Measurements from ENCODE around the gene C3orf18. TPM values are rescaled to one million over a fixed set of nuclear protein-coding genes. Genes with fewer than 3 reads are reported as not detected.
A peak's percentile ranks its signal among the peaks of the same experiment; 100 is the strongest.

C3orf18 gene
- total and polyA plus RNA-seq, 3 experiments from 2014 or later: 11.5 to 15.8 (median 13.0) TPM

DNA sequence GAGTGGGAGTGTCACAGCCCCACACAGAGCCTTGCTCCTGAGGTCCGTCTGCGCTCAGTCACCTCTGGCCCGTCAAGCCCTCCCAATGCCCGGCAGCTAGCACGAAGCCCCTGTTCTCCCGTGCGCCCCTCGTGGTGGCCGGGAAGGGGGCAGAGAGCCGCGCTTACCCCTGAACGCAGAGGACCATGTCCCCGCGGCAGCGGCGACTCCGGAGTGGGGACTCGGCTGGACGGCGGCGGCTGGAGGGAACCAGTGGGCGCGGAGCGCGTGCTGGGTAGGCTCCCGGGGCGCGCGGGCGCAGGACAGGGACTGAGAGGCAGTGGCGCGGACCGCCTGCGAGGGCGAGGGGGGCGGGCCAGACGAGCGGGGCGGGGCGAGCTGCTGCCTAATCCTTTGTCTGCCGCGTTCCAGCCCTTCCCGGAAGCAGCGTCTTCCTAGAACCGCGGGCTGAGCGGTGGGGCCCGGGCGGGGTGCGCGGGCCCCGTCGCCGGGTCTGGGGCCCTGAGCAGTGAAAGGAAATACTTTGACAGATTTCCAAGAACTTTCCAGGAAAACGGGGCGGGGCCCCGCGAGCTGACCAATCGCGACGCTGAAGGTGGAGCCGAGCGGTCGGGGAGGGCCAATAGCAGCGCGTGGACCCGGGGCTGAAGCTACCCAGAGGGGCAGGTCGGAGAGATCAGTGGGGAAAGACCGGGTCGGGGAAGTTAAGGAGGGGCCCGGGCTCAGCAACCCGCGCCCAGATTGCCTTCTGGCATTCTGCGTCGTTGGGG is 44.1 kb upstream of the C3orf18 start, which contains the start of gene CISH:
Gene CISH, minus strand, starts transcription at position 311 of the 770 bp plus-strand sequence. Its CDS starts 124 bp downstream, at position 187.
- ChIA-PET CTCF (interaction anchor here (0.6 to 21.6 kb wide), 9 partner anchors 10 to 778 kb away, joined by 3 to 724 read pairs (median 9); partner anchors contain the start of genes C3orf18 and HEMK1), POLR2A (interaction anchor here (0.7 to 4.2 kb wide), 8 partner anchors 11 to 774 kb away, joined by 3 to 48 read pairs (median 14); partner anchors contain the start of genes C3orf18, HEMK1 and MANF)
- Mint-ChIP-seq H3K27me3 (no peaks in the 10 kb centered on the region), H3K4me1 (peaks cover 69 to 81% (median 73%) of the 10 kb centered on the region in 3 donors), H3K9me3 (no peaks in the 10 kb centered on the region), H3K4me3 (peak within 1 kb of the TSS; percentile 82 to 97 (median 97)), H3K27ac (peak within 1 kb of the TSS; percentile 91 to 99 (median 95)), H3K36me3 (peaks cover 13 to 29% (median 15%) of the 10 kb centered on the region in 3 donors)
- Histone ChIP-seq H3K27ac (ENCODE audit: low read depth, low read length) (peak within 1 kb of the TSS; percentile 84), H3K9me3 (ENCODE audit: low read length) (no peaks in the 10 kb centered on the region), H3K4me1 (ENCODE audit: insufficient read depth, low read length) (peaks cover 61% of the 10 kb centered on the region), H3K4me3 (ENCODE audit: low read length) (peak within 1 kb of the TSS; percentile 98), H3K27me3 (ENCODE audit: insufficient read depth, low read length, poor library complexity, severe bottlenecking) (no peaks in the 10 kb centered on the region), H3K36me3 (ENCODE audit: insufficient read depth, low read length) (peaks cover 34% of the 10 kb centered on the region)
- peak; percentile 90 to 92 (median 92) for DNase-seq

DNA sequence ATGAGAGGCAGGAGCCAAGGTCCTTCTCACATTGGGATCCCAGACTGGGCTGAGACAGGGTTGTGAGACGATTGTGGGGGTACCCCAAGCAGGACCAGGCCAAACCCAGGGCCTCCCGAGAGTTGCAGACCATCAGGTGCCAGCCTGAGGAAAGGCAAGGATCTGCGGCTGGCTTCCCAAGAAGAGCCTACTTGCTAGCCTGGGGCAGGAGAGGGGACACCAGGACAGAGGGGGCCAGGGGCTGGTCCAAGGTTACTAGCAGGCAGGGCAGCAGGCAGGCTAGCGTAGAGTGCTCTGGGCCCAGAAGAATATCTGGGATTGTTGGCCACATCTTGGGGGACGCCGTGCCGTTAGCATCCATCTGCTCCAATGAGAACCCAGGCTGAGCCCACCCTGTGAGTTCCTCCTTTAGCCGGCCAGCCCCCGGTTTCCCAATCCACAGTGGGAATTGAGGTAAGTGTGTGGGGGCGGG is 43.5 kb upstream of the C3orf18 start:
- Mint-ChIP-seq H3K4me1 (peaks cover 70 to 81% (median 73%) of the 10 kb centered on the region in 3 donors), H3K9me3 (no peaks in the 10 kb centered on the region), H3K36me3 (peaks cover 15 to 32% (median 20%) of the 10 kb centered on the region in 3 donors), H3K4me3 (peak overlapping the region; percentile 82 to 97 (median 97)), H3K27me3 (no peaks in the 10 kb centered on the region), H3K27ac (peak overlapping the region; percentile 91 to 99 (median 95))
- ChIA-PET POLR2A (interaction anchor here (1.0 to 4.2 kb wide), 8 partner anchors 11 to 774 kb away, joined by 5 to 48 read pairs (median 21); partner anchors contain the start of genes C3orf18, HEMK1 and MANF), CTCF (interaction anchor here (1.1 to 21.6 kb wide), 10 partner anchors 9 to 779 kb away, joined by 3 to 724 read pairs (median 12); partner anchors contain the start of genes C3orf18 and HEMK1)
- Histone ChIP-seq H3K4me1 (ENCODE audit: insufficient read depth, low read length) (peaks cover 63% of the 10 kb centered on the region), H3K36me3 (ENCODE audit: insufficient read depth, low read length) (peaks cover 38% of the 10 kb centered on the region), H3K27ac (ENCODE audit: low read depth, low read length) (peak overlapping the region; percentile 84), H3K27me3 (ENCODE audit: insufficient read depth, low read length, poor library complexity, severe bottlenecking) (no peaks in the 10 kb centered on the region), H3K4me3 (ENCODE audit: low read length) (peak overlapping the region; percentile 98), H3K9me3 (ENCODE audit: low read length) (no peaks in the 10 kb centered on the region)
- no peak for DNase-seq

DNA sequence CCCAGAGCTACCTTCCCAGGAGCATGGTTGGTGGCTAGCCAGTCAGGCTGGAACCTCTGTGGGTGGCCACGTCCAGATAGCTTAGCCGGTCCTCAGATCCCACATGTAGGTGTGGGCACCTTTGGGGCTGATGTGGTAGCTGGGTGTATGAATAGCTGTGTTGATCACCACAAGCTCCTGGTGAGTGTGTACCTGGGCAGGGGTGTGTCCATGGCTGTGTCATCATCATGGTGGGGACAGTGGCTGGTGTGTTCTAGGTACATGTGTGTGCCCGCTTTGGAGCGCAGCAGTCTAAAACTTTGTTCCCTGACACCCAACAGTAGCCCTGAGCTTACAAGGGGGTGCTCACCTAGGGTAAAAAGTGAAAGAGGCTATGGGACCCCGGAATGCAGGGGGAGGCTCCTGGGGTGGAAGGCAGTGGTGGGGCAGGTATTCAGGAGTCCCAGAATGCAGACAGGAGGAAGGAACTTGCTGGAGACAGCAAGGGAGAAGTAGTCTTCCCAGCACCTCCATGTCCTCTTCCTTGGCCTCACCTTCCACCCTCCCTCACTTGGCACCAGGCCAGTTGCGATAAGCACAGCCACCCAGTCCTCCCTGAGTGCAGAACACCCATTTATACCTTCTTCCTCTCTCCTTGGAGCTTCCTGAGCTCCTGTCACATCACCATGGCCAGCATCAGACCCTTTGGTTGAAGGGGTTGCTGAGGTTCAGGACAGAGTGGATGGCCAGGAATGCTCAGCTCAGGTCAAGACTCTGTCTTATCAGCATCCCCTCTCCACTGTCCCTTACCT is 42.8 kb upstream of the C3orf18 start:
- Histone ChIP-seq H3K9me3 (ENCODE audit: low read length) (no peaks in the 10 kb centered on the region), H3K27ac (ENCODE audit: low read depth, low read length) (peak overlapping the region; percentile 84), H3K36me3 (ENCODE audit: insufficient read depth, low read length) (peaks cover 45% of the 10 kb centered on the region), H3K27me3 (ENCODE audit: insufficient read depth, low read length, poor library complexity, severe bottlenecking) (no peaks in the 10 kb centered on the region), H3K4me3 (ENCODE audit: low read length) (peak overlapping the region; percentile 98), H3K4me1 (ENCODE audit: insufficient read depth, low read length) (peaks cover 63% of the 10 kb centered on the region)
- Mint-ChIP-seq H3K4me1 (peaks cover 72 to 83% (median 75%) of the 10 kb centered on the region in 3 donors), H3K9me3 (no peaks in the 10 kb centered on the region), H3K36me3 (peaks cover 19 to 37% (median 26%) of the 10 kb centered on the region in 3 donors), H3K27me3 (no peaks in the 10 kb centered on the region), H3K27ac (peak overlapping the region; percentile 91 to 99 (median 95)), H3K4me3 (peak overlapping the region; percentile 82 to 97 (median 97))
- CTCF ChIA-PET: interaction anchor here (1.4 to 21.6 kb wide), 5 partner anchors 9 to 42 kb away, joined by 3 to 724 read pairs (median 15); partner anchors contain the start of genes C3orf18 and HEMK1
- peak in 2 of 5 donors; percentile 26 to 27 for DNase-seq
- POLR2A ChIA-PET: interaction anchor here (0.9 to 6.7 kb wide), 5 partner anchors 10 to 41 kb away, joined by 3 to 56 read pairs (median 29); partner anchors contain the start of genes C3orf18 and HEMK1

DNA sequence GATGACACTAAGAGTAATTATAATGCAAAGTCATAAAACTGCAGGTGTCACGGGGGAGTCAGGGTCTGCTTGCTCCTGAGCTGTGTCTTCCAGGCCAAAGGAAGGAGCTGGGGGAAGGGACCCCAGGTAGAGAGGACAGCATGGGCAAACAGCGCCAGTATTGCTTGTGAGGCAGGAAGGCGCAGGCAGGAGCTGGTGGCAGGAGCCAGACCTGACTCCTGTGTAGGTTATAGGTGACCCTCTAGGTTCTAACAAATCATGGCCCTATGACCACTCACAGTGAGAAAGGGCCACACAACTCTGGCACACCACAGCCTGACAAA is 42.2 kb upstream of the C3orf18 start:
- H3K36me3 Mint-ChIP-seq: peaks cover 20 to 44% (median 28%) of the 10 kb centered on the region in 3 donors
- no peaks in the 10 kb centered on the region for H3K9me3 Mint-ChIP-seq
- Histone ChIP-seq H3K27me3 (ENCODE audit: insufficient read depth, low read length, poor library complexity, severe bottlenecking) (no peaks in the 10 kb centered on the region), H3K27ac (ENCODE audit: low read depth, low read length) (peak overlapping the region; percentile 84), H3K36me3 (ENCODE audit: insufficient read depth, low read length) (peaks cover 51% of the 10 kb centered on the region), H3K9me3 (ENCODE audit: low read length) (no peaks in the 10 kb centered on the region), H3K4me1 (ENCODE audit: insufficient read depth, low read length) (peaks cover 64% of the 10 kb centered on the region), H3K4me3 (ENCODE audit: low read length) (peak overlapping the region; percentile 98)
- no peak for DNase-seq
- peak overlapping the region; percentile 82 to 97 (median 97) for H3K4me3 Mint-ChIP-seq
- CTCF ChIA-PET: interaction anchor here (1.4 to 21.6 kb wide), 5 partner anchors 9 to 43 kb away, joined by 3 to 724 read pairs (median 15); partner anchors contain the start of genes C3orf18 and HEMK1
- H3K27me3 Mint-ChIP-seq: no peaks in the 10 kb centered on the region
- POLR2A ChIA-PET: interaction anchor here (0.9 to 6.7 kb wide), 5 partner anchors 10 to 41 kb away, joined by 3 to 56 read pairs (median 29); partner anchors contain the start of genes C3orf18 and HEMK1
- peak overlapping the region; percentile 91 to 99 (median 95) for H3K27ac Mint-ChIP-seq
- H3K4me1 Mint-ChIP-seq: peaks cover 79 to 89% (median 82%) of the 10 kb centered on the region in 3 donors

DNA sequence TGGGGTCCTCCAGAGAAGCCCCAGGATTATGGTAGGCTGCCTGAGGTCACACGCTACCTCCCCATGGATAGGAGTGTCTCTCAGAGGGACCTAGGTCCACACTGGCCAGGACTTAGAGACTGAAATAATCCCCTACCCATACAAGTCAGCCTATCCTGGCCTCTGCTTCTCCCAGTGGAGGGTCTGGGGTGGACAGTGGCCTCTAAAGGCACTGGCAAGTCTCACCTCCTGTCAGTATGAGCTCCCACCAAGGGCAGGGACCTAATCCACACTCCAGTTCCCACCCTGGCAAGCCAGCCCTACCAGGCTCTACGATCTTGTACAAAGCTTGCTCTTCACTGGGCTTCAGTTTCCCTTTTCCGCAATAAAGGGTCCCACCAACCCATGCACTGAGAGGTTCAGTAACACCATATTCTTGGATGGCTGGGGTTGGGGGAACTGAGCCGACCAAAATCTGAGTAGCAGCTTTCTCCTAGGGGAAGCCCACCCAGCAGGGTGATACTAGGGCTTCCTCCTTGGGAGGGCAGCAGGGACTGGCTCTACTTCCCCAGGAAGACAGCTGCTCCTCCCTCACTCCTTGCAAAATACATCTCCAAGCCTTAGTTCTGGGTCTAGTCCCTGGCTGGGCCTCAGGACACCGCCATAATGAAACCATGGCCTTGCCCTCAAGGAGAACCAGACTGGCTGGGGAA is 41.7 kb upstream of the C3orf18 start:
- peaks cover 56% of the 10 kb centered on the region for H3K36me3 ChIP-seq (ENCODE audit: insufficient read depth, low read length)
- no peak for DNase-seq
- H3K4me1 ChIP-seq (ENCODE audit: insufficient read depth, low read length): peaks cover 66% of the 10 kb centered on the region
- peak overlapping the region; percentile 98 for H3K4me3 ChIP-seq (ENCODE audit: low read length)
- no peaks in the 10 kb centered on the region for H3K27me3 ChIP-seq (ENCODE audit: insufficient read depth, low read length, poor library complexity, severe bottlenecking)
- H3K27me3 Mint-ChIP-seq: no peaks in the 10 kb centered on the region
- H3K9me3 Mint-ChIP-seq: no peaks in the 10 kb centered on the region
- no peaks in the 10 kb centered on the region for H3K9me3 ChIP-seq (ENCODE audit: low read length)
- H3K4me3 Mint-ChIP-seq: peak overlapping the region; percentile 82 to 97 (median 97)
- H3K27ac Mint-ChIP-seq: peak overlapping the region; percentile 91 to 99 (median 95)
- ChIA-PET CTCF (interaction anchor here (1.3 to 21.6 kb wide), 6 partner anchors 8 to 262 kb away, joined by 3 to 724 read pairs (median 10); partner anchors contain the start of genes C3orf18 and HEMK1), POLR2A (interaction anchor here (0.9 to 6.7 kb wide), 5 partner anchors 9 to 40 kb away, joined by 3 to 56 read pairs (median 29); partner anchors contain the start of genes C3orf18 and HEMK1)
- peak overlapping the region; percentile 84 for H3K27ac ChIP-seq (ENCODE audit: low read depth, low read length)
- peaks cover 24 to 48% (median 30%) of the 10 kb centered on the region in 3 donors for H3K36me3 Mint-ChIP-seq
- peaks cover 80 to 93% (median 85%) of the 10 kb centered on the region in 3 donors for H3K4me1 Mint-ChIP-seq

DNA sequence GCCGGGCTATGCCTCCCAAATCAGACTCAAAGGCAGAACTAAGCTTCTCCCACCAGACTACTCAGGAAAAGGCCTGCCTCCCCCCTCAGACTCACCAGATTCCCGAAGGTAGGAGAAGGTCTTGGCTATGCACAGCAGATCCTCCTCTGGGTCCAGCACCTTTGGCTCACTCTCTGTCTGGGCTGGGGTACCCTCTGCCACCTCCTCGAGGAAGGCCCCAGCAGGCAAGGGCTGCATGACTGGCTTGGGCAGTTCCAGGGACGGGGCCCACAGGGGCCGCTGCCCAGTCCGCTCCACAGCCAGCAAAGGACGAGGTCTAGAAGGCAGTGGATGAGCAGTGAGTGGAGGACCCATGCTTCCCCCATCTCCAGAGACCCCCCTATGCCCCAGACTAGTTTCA is 40.7 kb upstream of the C3orf18 start:
- Mint-ChIP-seq H3K4me3 (peak overlapping the region; percentile 82 to 97 (median 97)), H3K4me1 (peaks cover 80 to 93% (median 86%) of the 10 kb centered on the region in 3 donors), H3K27ac (peak overlapping the region; percentile 77 to 99 (median 94)), H3K27me3 (no peaks in the 10 kb centered on the region), H3K9me3 (no peaks in the 10 kb centered on the region), H3K36me3 (peaks cover 31 to 57% (median 32%) of the 10 kb centered on the region in 3 donors)
- Histone ChIP-seq H3K36me3 (ENCODE audit: insufficient read depth, low read length) (peaks cover 60% of the 10 kb centered on the region), H3K9me3 (ENCODE audit: low read length) (no peaks in the 10 kb centered on the region), H3K27me3 (ENCODE audit: insufficient read depth, low read length, poor library complexity, severe bottlenecking) (no peaks in the 10 kb centered on the region), H3K4me3 (ENCODE audit: low read length) (peak overlapping the region; percentile 98), H3K4me1 (ENCODE audit: insufficient read depth, low read length) (peaks cover 66% of the 10 kb centered on the region), H3K27ac (ENCODE audit: low read depth, low read length) (peak overlapping the region; percentile 84)
- ChIA-PET CTCF (interaction anchor here (1.3 to 21.6 kb wide), 5 partner anchors 7 to 261 kb away, joined by 3 to 724 read pairs (median 18); partner anchors contain the start of genes C3orf18, HEMK1 and MAPKAPK3), POLR2A (interaction anchor here (0.6 to 6.7 kb wide), 4 partner anchors 18 to 892 kb away, joined by 3 to 56 read pairs (median 20); partner anchors contain the start of genes C3orf18, HEMK1 and NPRL2)
- DNase-seq: no peak

Measured in CD8-positive, alpha-beta memory T cell (primary cell).